Right lobe of liver (tissue), 6 donors: ENCODE results near the gene SYAP1. TPM values are rescaled to one million over a fixed set of nuclear protein-coding genes. Genes with fewer than 3 reads are reported as not detected.
A peak's percentile ranks its signal among the peaks of the same experiment; 100 is the strongest.

Source experiments
- ATAC-seq, 4 donors: fragments of 200-7000 bp; cut with Tn5 transposase; one replicate each; pipeline ENCODE4 v1.9.1; 2020; ENCODE audit warnings: mild to moderate bottlenecking in 4 of 4, moderate library complexity in 4 of 4
- DNase-seq, 3 donors: peaks; one replicate each; pipeline ENCODE4 v3.0.0-alpha.2; 2020
- H3K27ac ChIP-seq, 3 donors: fragments of 200-600 bp; one replicate each; pipeline ENCODE4 v1.8.0; 2022
- H3K27me3 ChIP-seq, 2 donors: fragments of 200-600 bp; one replicate each; pipeline ENCODE4 v1.8.0; 2022
- H3K36me3 ChIP-seq, 4 donors: fragments of 200-600 bp; sonication (generic) in 1 of 4; one replicate each; pipeline versions ENCODE4 v1.5.1 to v1.8.0; 2017 to 2022; ENCODE audit warnings: control low read depth in 1 of 4
- H3K4me1 ChIP-seq, 4 donors: fragments of 200-600 bp; sonication (generic) in 1 of 4; one replicate each; pipeline versions ENCODE4 v1.5.1 to v1.8.0; 2017 to 2022; ENCODE audit warnings: control low read depth in 1 of 4
- H3K4me3 ChIP-seq, 3 donors: fragments of 200-600 bp; one replicate each; pipeline ENCODE4 v1.8.0; 2022
- H3K9me3 ChIP-seq, 4 donors: fragments of 200-600 bp; sonication (generic) in 1 of 4; one replicate each; pipeline versions ENCODE4 v1.5.1 to v1.8.0; 2017 to 2022; ENCODE audit warnings: control low read depth in 1 of 4
- POLR2A ChIP-seq: fragments of 450-650 bp; IDR thresholded peaks from one replicate; pipeline ENCODE4 v1.6.1; 2017; ENCODE audit warnings: antibody characterized with exemption, mild to moderate bottlenecking
- WGBS: methylation state at CpG from one replicate; pipeline ENCODE4 v1.1.6; 2018; ENCODE audit warnings: low coverage, low lambda C conversion rate; ENCODE audit not compliant: insufficient coverage; ENCODE audit errors: missing lambda C conversion rate; 5-methylcytosine and 5-hydroxymethylcytosine counted together
- intact Hi-C, 2 donors: fragments of 100-400 bp; cut with DNase I; formaldehyde crosslinking; loops; one replicate each; pipeline versions ENCODE4 v1.11.2 to v1.14.1; 2022
- total RNA-seq, 6 experiments: library from RNA; depleted of rRNA in 2 of 6; stranded (reverse); fragments of >200 nt in 2 of 6; fragmentation: NEBNext Ultra II Directional in 3 of 6; extraction: Animal tissue kit (Norgen Biotek cat#: 25700) in 3 of 6; gene quantifications; one replicate each; pipeline versions ENCODE4 v1.1.0 to v1.2.4, GENCODE V29; 2016 to 2023
- TF ChIP-seq, protein P1 (sequence below), 4 donors: fragments of 200-600 bp in 3 of 4; fragments of 450-650 bp in 1 of 4; IDR thresholded peaks; one replicate each; pipeline versions ENCODE4 v1.5.1 to v1.8.0; 2016 to 2022; ENCODE audit warnings: antibody characterized with exemption in 4 of 4, mild to moderate bottlenecking in 2 of 4
- donor health status: DM: no; HTN: yes; CAD: no.
- donor health status: DM: no; HTN: no; CAD: no.
- donor health status: DM: no; HTN: no; CAD: no.
- donor health status: DM: no; HTN: yes; CAD: no.
- donor health status: DM: no; HTN: yes; CAD: no.

The SYAP1 gene
- total RNA-seq, 6 experiments from 2014 or later: 22.5 to 35.7 (median 29.5) TPM

DNA sequence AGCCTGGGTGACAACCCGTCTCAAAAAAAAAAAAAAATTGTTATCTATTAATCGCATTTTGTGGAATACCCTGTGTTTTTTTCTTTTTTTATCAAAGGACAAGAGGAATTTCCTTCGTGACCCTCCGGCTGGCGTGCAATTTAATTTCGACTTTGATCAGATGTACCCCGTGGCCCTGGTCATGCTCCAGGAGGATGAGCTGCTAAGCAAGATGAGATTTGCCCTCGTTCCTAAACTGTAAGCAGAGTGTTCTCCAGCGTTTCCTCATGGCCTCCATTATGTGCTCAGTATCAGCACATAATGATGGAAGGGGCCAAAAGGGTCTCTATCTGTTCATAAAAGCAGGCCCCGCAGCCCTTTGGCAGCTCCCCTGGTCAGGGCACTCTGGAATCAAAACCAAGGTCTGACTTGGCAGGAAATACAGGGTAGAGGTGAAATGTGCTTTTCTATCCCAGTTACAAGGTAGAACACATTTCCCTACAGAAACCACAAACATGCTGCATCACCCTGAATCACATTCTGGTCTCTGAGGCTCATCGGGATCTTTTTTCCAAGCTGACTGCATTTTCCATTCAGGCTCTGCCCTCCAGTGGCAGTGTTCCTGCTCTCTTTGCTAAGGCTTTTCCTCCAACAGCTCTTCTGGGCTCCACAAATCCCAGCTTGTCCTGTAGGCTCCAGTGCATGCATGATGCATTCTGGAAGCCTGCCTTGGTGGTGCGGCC, 24.4 kb downstream of the SYAP1 start:
- ATAC-seq: peak; percentile 50 to 69 (median 63)

DNA sequence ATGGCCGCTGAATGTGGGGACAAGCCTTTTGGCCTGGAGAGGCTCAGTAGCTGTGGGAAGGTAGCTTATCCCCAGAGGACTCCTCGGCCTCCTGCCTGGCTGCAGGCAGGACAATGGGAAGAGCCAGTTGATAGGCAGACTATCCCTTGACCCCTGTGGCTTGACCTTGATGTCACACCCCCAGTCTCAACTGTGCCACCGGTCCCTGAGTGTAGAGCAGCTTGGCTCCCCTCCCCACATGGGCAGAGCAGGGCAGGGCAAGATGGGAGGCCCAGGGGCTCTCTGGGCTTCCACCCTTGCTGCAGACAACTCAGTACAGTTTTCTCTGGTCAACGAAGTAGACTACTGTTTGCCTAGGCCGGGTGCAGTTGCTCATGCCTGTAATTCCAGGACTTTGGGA, 25.7 kb downstream of the SYAP1 start:
- Histone ChIP-seq H3K4me1 (peaks cover 0 to 38% (median 8%) of the 10 kb centered on the region in 4 donors), H3K9me3 (no peaks in the 10 kb centered on the region), H3K36me3 (peaks cover 0 to 24% (median 7%) of the 10 kb centered on the region in 4 donors), H3K27ac (peak overlapping the region in 2 of 3 donors; percentile 74 to 85), H3K4me3 (no peak overlapping the region), H3K27me3 (no peaks in the 10 kb centered on the region)
- TF ChIP-seq POLR2A: no peak
- TF ChIP-seq, protein P1, sequence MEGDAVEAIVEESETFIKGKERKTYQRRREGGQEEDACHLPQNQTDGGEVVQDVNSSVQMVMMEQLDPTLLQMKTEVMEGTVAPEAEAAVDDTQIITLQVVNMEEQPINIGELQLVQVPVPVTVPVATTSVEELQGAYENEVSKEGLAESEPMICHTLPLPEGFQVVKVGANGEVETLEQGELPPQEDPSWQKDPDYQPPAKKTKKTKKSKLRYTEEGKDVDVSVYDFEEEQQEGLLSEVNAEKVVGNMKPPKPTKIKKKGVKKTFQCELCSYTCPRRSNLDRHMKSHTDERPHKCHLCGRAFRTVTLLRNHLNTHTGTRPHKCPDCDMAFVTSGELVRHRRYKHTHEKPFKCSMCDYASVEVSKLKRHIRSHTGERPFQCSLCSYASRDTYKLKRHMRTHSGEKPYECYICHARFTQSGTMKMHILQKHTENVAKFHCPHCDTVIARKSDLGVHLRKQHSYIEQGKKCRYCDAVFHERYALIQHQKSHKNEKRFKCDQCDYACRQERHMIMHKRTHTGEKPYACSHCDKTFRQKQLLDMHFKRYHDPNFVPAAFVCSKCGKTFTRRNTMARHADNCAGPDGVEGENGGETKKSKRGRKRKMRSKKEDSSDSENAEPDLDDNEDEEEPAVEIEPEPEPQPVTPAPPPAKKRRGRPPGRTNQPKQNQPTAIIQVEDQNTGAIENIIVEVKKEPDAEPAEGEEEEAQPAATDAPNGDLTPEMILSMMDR (IDR thresholded peaks at IDR 0.05): no peak
- peak in 1 of 3 donors; percentile 51 for DNase-seq
- ATAC-seq: peak in 1 of 4 donors; percentile 9
- 78% methylated on average over 2 of the region's 5 CpGs for WGBS
- intact Hi-C loops: no loop called here

More for the DNA sequence above, 24.4 kb downstream of the SYAP1 start:
- DNase-seq: peak in 2 of 3 donors; percentile 56 to 69
- Histone ChIP-seq H3K27me3 (no peaks in the 10 kb centered on the region), H3K9me3 (no peaks in the 10 kb centered on the region), H3K4me1 (peaks cover 0 to 47% (median 8%) of the 10 kb centered on the region in 4 donors), H3K36me3 (peaks cover 0 to 20% (median 6%) of the 10 kb centered on the region in 4 donors), H3K27ac (peak overlapping the region; percentile 25 to 85 (median 74)), H3K4me3 (no peak overlapping the region)
- WGBS: 54% methylated on average over 11 of the region's 12 CpGs
- no peak for TF ChIP-seq POLR2A
- TF ChIP-seq, protein P1 (IDR thresholded peaks at IDR 0.05): peak; percentile 16 to 45 (median 23)
- intact Hi-C loops: no loop called here

DNA sequence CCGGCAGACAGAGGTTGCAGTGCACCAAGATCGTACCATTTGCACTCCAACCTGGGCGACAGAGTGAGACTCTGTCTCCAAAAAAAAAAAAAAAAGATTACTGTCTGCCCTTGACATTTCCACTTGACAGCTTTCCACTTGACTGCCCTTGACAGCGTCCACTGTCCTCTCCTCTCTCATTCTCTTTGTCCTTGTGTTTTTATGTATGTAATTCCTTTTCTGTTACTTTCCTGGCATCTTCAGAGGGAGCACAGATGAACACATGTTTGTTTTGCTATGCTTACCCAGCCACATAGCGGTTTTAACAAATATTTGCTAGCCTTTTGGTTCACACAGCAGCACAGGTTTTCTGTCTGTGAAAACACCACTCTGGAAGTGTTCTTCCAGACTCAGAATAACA, 26.2 kb downstream of the SYAP1 start:
- peak overlapping the region in 2 of 3 donors; percentile 74 to 85 for H3K27ac ChIP-seq
- DNase-seq (no peak), ATAC-seq (peak; percentile 62 to 80 (median 66))
- no peak overlapping the region for H3K4me3 ChIP-seq
- peaks cover 0 to 35% (median 8%) of the 10 kb centered on the region in 4 donors for H3K4me1 ChIP-seq
- 35% methylated on average over 4 of the region's 5 CpGs for WGBS
- TF ChIP-seq, protein P1 (IDR thresholded peaks at IDR 0.05): no peak
- TF ChIP-seq POLR2A: no peak
- H3K36me3 ChIP-seq: peaks cover 0 to 25% (median 7%) of the 10 kb centered on the region in 4 donors
- intact Hi-C loops: no loop called here
- H3K9me3 ChIP-seq: no peaks in the 10 kb centered on the region
- no peaks in the 10 kb centered on the region for H3K27me3 ChIP-seq

DNA sequence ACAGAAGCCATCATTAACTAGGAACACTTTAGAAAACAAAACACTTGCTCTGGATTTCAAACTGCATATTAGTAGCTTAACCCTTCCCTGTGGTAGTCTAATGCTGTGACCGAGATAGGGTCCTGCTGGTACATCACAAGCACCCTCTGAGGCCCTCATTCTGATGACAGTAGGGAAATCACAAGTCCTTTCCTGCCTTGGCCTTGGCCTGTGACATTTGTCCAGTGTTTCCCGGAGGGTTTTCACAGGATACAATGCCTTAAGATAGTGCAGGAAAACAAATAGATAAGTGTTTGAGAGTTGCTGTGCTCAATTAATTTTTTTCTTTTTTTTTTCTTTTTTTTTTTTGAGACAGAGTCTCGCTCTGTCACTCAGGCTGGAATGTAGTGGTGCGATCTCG, 29.0 kb downstream of the SYAP1 start:
- ATAC-seq (peak in 3 of 4 donors; percentile 31 to 54 (median 51)), DNase-seq (no peak)
- H3K27me3 ChIP-seq: no peaks in the 10 kb centered on the region
- peaks cover 0 to 25% (median 7%) of the 10 kb centered on the region in 4 donors for H3K36me3 ChIP-seq
- H3K27ac ChIP-seq: no peak overlapping the region
- H3K9me3 ChIP-seq: no peaks in the 10 kb centered on the region
- WGBS: 80% methylated on average over 5 of the region's 5 CpGs
- TF ChIP-seq, protein P1 (IDR thresholded peaks at IDR 0.05): no peak
- TF ChIP-seq POLR2A: no peak
- H3K4me1 ChIP-seq: peaks cover 0 to 26% (median 8%) of the 10 kb centered on the region in 4 donors
- H3K4me3 ChIP-seq: no peak overlapping the region
- intact Hi-C loops: no loop called here
